ENCODE results near the gene MFSD1. TPM values are rescaled to one million over a fixed set of nuclear protein-coding genes. Genes with fewer than 3 reads are reported as not detected.

MFSD1 gene, protein sequence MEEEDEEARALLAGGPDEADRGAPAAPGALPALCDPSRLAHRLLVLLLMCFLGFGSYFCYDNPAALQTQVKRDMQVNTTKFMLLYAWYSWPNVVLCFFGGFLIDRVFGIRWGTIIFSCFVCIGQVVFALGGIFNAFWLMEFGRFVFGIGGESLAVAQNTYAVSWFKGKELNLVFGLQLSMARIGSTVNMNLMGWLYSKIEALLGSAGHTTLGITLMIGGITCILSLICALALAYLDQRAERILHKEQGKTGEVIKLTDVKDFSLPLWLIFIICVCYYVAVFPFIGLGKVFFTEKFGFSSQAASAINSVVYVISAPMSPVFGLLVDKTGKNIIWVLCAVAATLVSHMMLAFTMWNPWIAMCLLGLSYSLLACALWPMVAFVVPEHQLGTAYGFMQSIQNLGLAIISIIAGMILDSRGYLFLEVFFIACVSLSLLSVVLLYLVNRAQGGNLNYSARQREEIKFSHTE
- 108 TPM for total RNA-seq

DNA sequence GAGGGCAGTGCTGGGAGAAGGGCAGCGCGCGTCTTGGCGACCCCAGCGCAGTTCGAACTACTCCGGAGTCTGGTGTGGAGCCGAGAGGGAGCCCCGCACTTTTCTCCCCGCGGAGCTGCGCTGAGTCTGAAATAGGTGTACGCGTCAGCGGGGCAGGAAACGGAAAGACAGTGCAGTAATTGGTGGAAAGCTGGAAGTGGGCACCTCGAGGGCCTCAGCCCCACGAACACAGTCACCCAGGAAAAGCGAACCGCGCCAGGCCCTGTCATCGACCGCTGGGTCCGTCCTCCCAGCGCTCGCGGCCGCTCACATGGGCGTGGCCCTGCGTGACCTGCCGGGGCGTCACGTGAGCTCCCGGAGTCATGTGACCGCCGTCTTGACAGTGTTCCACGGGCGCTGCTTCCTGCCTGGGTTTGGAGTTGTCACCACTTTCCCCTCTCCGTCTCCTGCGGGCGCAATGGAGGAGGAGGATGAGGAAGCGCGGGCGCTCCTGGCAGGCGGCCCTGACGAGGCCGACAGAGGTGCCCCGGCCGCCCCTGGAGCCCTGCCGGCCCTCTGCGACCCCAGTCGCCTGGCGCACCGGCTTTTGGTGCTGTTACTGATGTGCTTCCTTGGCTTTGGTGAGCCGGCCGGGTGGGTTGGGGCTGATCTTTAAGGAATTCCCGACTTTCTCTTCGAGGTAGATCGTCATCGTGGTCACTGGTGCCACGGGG lies at the start of gene MFSD1:
Gene MFSD1, plus strand, starts transcription at position 359 of the 713 bp plus-strand sequence. Its CDS starts 99 bp downstream, at position 458.
- DNase-seq (ENCODE audit: low read depth in 2 of 3, low spot score in 2 of 3), result peak; percentile 68 to 85 (median 75)

DNA sequence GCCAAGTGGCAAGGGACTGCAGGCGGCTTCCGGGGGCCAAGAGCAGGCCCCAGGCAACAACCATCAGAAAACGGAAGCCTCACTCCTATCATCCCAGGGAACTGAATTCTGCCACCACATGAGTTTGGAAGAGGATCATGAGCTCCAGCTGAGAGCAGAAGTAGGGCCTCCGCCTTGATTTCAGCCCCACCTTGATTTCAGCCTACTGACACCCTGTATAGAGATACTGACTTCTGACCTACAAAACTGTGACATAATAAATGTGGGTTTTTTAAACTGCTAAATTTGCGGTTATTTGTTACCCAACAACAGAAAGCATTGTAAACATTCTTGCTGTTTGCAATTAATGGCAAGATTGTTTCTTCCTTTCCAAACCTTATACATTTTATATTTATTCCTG lies 48.0 kb upstream of the MFSD1 start:
- DNase-seq (ENCODE audit: low read depth in 2 of 3, low spot score in 2 of 3), result no peak

DNA sequence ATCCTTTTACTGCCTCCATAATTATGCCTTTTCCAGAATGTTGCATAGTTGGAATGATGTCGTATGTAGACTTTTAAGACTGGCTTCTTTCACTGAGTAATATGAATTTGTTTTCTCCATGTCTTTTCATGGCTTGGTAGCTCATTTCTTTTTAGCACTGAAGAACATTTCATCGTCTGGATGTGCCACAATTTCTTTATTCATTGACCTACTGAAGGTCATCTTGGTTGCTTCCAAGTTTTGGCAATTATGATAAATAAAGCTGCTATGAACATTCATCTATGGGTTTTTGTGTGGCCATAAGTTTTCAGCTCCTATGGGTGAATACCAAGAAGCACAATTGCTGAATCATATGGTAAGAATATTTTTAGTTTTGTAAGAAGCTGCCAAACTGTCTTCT lies 46.4 kb upstream of the MFSD1 start:
- DNase-seq (ENCODE audit: low read depth in 2 of 3, low spot score in 2 of 3), result no peak

DNA sequence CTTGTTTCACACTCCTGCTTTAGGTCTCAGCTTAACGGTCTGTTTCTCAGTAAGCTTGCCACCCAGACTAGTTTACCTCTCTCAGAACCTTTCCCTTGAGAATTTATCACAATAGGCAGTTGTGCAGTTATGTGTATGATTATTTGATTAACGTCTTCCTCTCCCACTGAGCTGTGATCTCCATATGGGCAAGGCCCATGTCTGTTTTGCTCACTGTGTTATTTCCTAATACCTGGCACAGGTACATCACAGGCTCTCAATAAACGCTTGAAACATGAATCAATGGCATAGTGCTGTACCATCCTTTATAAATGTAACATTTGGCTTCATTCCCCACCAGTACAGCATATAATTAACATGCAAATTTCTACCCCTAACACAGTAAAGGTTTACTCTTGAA lies 40.5 kb upstream of the MFSD1 start:
- DNase-seq (ENCODE audit: low read depth in 2 of 3, low spot score in 2 of 3), result no peak

DNA sequence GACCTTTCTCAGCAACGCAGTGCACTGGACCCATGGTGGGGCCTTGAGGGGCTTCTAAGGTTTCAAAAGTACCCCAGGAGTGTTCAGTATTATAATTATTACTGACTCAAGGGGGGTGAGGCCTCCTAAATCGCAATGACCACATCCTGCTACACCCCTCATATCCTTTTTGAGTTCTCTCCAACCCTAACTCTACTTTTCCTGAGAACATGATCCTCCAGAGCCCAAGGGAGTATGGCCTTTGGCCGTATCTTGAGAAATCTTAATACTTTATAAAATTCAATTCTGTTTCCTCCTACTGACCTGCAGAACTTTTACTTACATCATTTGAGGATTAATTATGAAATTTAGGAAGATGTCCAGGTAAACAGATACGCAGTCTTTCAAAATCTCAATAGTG lies 39.2 kb upstream of the MFSD1 start:
- DNase-seq (ENCODE audit: low read depth in 2 of 3, low spot score in 2 of 3), result no peak

DNA sequence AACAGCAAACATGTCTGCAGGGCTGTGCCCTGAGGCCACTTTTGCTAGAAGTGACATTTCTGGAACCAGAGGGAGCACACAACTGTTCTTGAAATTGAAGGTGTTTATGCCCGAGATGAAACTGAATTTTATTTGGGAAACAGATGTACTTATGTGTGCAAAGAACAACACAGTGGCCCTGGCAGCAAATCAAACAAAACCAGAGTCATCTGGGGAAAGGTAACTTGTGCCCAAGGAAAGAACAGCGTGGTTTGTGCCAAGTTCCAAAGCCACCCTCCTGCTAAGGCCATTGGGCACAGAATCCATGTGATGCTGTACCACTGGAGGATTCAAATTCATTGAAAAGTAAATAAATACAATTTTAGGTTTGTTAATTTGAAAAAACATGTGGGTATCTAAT lies 38.4 kb upstream of the MFSD1 start:
- DNase-seq (ENCODE audit: low read depth in 2 of 3, low spot score in 2 of 3), result no peak

DNA sequence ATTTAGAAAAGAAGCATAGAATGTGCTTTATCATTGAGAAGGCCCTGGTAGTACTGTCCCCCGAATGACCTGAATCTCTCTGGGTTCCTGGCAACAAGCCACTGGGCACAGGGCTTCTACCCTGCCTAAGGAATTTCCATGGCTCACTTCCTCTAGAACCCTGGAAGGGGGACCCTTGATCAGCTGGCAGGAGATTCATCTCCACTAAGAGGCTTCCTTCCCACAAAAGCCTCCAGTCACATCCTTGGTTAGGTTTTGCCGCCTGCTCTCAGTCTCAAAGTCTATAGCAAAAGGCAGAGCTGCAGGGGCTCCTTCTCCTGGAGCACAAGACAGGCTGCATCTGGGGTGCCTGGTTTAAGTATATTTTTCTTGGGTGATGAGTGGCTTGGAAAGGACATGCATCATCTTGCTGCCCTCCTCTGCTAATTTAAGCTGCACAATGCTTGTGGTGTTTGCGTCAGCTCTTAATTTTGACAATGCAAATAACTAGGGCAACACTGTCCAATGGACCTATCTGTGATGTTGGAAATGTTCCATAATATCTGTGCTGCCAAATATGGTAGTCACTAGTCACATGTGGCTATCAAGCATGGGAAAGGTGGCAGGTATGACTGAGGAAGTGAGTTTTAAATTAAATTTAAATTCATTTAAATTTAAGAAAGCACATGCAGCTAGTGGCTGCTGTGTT lies 36.2 kb upstream of the MFSD1 start:
- no peak for DNase-seq (ENCODE audit: low read depth in 2 of 3, low spot score in 2 of 3)

DNA sequence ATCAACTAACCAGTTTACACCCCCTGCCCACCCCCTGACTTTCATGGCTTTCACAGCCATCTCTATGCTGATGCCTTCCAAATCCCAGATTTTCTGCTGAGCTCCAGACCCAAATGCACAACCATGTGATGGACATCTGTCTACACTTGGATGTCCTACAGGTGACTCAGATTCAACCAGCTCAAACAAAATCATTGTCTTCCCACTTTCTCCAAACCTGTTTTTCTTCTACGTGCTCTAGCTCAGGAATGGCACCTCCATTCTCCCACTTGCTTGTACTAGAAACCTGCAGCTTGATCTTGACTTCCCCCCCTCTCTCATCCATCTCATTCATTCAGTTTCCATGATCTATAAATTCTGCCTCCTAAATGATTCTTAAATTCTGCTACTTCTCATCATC lies 35.5 kb upstream of the MFSD1 start:
- no peak for DNase-seq (ENCODE audit: low read depth in 2 of 3, low spot score in 2 of 3)

DNA sequence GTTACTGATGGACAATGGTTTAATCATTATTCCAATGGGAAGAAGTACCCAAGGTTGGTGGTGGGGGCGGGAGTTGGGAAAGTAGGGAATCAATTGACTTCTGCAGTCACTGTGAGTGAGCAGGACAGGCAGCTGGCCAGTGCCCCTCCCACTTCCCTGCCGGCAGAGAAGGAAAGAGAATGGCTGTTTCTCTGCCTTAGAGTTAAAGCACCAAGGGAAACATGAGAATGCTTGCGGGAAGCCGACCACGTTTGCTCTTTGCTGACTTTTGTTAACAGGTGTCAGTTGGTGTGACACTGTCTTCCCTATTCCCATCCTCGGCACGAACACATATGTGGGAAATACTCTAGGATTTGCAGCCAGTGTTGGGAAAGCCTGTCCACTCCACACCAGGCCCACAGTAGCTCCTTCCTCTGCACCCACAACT lies 33.5 kb upstream of the MFSD1 start:
- no peak for DNase-seq (ENCODE audit: low read depth in 2 of 3, low spot score in 2 of 3)

DNA sequence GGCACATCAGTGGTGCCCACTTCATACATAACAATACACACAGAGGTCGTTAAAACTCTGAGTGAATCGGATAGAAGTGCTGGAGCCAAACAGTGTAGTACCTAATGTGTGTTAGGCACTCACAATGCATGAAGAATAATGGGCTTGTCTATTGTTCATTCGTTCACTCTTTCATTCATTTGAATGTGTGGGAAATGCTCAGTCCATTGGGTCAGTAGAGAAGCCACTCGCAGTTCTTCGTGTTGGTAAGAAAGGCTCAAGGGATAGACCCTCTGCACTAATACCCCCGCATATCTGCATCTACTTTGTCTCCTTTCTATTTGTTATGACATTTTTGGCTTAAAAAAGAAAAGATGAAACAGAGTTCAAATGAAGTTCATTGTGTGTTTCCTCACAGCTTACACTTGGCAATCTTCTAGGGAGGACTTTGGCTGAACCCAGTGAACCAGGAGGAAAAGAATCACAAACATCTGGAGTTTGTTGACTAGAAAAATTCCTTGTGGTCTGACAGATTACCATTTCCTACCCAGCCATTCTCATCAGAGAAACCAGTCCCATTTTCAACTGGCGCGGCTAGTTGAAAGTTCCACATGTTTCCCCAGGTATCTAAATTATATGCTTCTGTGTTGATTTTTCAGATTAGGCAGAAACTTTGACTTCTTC lies 32.8 kb upstream of the MFSD1 start:
- DNase-seq (ENCODE audit: low read depth in 2 of 3, low spot score in 2 of 3), result no peak

DNA sequence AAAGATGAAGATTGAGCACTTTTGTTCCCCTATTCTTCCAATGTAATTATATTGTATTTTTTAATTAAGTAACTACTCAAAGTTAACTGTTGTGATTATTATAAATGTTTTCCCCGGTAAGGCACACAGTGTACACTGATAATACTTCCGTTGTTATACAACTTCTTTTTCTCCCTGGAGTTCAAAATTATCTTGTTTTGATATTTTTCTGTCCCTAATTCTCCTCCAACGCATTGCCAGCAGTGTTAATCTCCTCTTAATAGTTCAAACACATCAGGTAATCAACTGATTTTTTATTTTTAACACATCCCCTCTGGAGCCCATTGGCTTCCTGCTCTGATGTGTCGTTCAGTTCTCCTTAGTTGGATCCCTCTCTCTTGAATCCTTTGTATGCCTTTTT lies 32.3 kb upstream of the MFSD1 start:
- DNase-seq (ENCODE audit: low read depth in 2 of 3, low spot score in 2 of 3), result no peak

DNA sequence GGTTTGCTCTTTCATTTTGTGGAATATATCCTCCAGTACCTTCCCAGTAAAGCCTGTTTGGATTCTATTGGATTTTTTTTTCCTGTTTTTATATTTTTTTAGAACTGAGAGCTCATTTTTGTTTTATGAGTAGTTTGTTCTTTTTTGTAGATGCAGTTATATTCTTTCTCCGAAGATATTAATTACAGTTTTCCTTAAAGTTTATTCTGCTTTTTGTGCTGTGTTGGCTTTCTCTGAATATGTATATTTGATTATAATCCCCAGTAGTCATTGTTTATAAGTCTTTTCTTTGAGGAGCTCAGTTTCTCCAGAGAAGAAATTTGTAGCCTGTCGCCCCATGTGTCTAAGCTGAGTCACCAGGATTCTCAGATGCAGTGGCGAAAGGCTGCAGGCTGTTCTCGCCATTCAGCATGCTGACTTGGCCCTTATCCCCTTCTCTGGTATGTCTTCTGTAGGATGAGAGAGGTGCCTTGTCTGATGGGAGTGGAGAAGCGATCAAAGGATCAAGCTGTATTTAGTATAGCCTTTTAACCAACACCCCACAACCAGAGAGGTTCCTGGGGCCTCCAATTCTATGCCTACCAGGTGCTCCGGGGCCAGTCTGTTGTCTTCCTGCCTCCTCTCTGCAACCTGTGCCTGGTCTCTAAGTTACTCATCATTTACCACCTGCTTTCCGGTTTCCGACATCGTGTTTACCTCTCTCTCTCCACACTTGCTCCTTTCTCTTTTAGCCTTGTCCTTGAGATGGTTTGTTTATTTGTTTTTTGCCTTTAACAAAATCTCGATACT lies 31.7 kb upstream of the MFSD1 start:
- DNase-seq (ENCODE audit: low read depth in 2 of 3, low spot score in 2 of 3), result no peak

DNA sequence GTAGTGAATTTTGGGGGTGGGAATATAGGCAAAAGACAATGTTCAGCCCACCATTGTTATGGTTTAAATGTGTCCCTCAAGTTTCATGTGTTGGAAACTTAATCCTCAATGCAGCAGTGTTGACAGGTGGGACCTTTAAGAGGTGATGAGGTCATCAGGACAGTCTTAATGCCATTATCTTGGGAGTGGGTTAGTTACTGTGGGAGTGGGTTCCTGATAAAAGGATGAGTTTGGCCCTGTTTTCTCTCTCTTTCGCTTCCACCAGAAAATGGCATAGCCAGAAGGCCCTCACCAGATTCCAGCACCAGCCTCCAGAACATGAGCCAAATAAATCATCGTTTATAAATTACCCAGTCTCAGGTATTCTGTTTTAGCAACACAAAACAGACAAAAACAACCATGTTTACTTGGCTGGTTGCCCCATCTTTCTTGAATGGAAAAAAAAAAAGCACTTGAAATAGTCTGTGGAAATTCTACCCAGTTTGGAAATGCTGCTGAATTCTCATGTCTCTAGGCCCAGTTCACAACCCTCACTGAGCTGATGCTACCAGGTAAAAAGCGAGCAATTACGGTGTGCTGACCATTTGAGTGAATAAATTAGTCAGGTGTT lies 31.0 kb upstream of the MFSD1 start:
- DNase-seq (ENCODE audit: low read depth in 2 of 3, low spot score in 2 of 3), result no peak

DNA sequence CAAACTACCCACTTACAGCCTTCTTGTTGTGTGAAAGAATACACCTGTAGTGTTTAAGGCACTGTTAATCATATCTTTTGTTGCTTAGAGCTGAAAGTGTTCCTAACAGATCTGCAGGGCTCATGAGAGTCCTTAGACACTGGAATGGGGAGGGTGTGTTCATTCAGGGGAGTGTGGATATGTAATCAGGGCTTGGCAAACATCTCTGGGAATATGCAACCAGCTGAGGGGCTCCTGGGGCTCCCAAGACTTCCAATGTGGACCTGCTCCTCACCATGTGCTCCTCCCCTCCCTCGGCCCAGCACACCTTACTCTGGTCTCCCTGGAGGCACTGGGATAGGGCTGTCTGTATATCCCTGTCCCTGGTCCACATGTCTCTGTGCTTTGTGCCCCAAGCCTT lies 30.3 kb upstream of the MFSD1 start:
- DNase-seq (ENCODE audit: low read depth in 2 of 3, low spot score in 2 of 3), result no peak

DNA sequence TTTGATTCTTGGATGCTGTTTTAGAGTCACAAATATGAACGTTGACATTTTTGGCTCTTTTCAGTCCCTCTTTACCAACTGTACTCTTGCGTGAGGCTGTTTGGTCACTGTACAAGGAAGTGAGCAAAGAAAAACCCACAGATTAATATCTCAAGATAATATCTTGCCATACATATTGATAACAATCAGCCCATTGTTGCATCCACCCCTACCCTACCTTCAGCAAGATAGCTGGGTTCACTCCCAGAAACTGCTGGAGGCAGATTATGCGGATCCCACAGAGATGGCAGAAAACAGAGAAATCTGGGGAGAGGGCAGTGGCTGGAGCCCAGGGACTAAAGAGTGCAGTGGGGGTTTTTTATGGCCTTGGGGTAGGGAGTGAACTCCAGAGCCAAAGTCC lies 29.9 kb upstream of the MFSD1 start:
- DNase-seq (ENCODE audit: low read depth in 2 of 3, low spot score in 2 of 3), result no peak

DNA sequence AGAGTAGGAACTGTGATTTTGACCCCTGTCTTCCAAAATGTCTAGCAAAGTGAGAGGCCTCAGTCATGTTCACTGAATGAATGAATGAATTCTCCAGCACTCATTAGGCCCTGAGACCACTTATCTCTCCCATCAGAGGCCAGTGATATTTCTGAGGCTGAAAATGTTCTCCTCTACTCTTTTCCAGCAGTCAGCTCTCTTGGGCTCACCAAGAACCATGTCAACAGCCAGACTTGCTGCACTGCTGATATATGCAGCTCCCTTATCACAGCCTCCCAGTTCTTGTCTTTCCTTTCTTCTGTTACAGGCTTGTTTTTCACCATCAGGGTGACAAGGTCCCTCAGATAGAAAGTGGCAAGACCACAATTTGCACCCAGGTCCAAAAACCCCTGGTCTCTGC lies 28.7 kb upstream of the MFSD1 start:
- DNase-seq (ENCODE audit: low read depth in 2 of 3, low spot score in 2 of 3), result no peak

DNA sequence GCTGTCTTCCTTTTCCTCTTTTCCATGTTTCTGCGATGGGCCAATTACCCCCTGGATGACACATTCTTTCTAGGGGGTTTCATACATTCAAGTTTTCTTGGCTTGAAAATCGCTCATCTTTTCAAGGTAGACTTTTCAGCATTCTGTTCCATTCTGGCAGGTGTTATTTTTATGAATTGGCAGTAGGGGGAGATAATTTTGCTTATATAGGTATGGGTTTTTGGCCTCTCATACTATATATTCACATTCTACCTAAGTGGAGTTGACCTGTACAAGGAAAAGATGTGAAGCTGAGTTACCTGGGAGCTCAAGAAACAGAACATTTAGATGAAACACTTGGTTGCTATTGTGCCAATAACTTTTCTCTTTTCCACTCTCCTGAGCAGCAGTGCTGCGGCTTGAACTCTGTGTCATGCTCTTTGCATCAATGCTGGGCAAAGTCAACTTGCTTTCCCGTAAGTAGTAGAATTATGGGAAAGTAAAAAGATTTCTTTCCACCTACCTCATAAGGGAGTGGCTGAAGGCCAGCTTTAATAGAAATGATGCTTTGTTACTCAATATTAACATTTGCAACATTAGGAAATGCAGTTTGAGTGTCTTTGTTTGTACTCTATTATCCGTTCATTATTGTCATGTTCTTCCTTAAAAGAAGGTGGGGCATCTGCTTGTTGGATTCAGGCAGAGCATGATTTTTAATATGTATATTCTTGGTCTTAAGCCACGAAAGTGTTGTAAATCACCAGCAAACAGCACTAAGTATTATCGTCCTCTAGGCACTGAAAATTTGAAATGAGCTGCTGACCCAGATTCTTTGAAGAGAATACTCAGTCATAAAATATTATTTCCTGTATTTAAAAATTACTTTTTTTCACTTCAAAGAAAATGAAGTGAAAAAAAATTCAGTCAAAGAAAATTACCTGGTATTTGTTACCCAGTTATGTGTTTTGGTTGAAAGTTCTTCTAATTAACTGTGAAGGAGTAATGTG lies 27.7 kb upstream of the MFSD1 start:
- no peak for DNase-seq (ENCODE audit: low read depth in 2 of 3, low spot score in 2 of 3)

DNA sequence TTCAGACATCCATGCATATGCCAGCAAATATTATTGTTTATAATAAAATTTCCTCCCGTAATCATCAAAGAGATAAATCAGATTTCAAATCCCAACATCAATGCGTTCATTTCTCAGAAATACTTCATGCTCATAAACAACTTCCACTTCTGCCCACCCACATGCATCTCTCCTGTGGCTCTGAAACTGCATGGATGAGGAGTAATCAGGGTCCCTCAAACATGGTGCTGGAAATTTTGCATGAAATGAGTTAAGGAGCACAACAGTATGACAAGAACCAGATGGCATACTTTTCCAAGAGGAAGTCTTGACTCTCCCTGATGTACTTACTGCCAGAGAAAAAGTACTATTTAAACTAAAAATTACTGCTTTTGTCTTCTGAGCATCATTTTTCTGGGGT lies 26.9 kb upstream of the MFSD1 start:
- DNase-seq (ENCODE audit: low read depth in 2 of 3, low spot score in 2 of 3), result no peak

Measured in hematopoietic multipotent progenitor cell (in vitro differentiated cells).